ENCODE data around the gene GFM2. TPM values are rescaled to one million over a fixed set of nuclear protein-coding genes. Genes with fewer than 3 reads are reported as not detected.
"Not testable (repeated sequence)": the region's sequence is repeated elsewhere in the genome, so short reads cannot be mapped to it uniquely, and the experiment has no call there.

Gene GFM2
- total and polyA plus RNA-seq, 8 donors = 6.9 to 15.8 (median 10.4) TPM

GRCh38 chr5:74686962-74687751 is 79.8 kb downstream of the GFM2 start:
- intact Hi-C loops (cut with DNase I) = no loop called here
- Histone ChIP-seq H3K27ac (no peak overlapping the region), H3K9me3 (no peaks in the 10 kb centered on the region), H3K27me3 (no peaks in the 10 kb centered on the region), H3K4me1 (peaks cover 0 to 12% (median 0%) of the 10 kb centered on the region in 3 donors), H3K4me3 (peak overlapping the region in 1 of 4 donors; percentile 87), H3K36me3 (peaks cover 0 to 10% (median 0%) of the 10 kb centered on the region in 3 donors)
- ATAC-seq = no peak
- 70 to 78% methylated on average over 5 of the region's 5 CpGs for WGBS, 2 donors
- no peak for FAIRE-seq
- no peak for TF ChIP-seq CTCF (IDR thresholded peaks at IDR 0.05)
- DNase-seq = no peak

- H3K27ac ChIP-seq = peak overlapping the region in 2 of 4 donors; percentile 87 to 88
- no peaks in the 10 kb centered on the region for H3K27me3 ChIP-seq
- 39 to 48% methylated on average over 10 of the region's 10 CpGs for WGBS, 2 donors
- no peaks in the 10 kb centered on the region for H3K9me3 ChIP-seq
- no peak for DNase-seq
- TF ChIP-seq CTCF (IDR thresholded peaks at IDR 0.05) = no peak
- intact Hi-C loops (cut with DNase I) = no loop called here
- peaks cover 0 to 12% (median 0%) of the 10 kb centered on the region in 3 donors for H3K4me1 ChIP-seq
- peak in 3 of 4 donors; percentile 5 to 51 (median 40) for ATAC-seq
- peaks cover 0 to 10% (median 0%) of the 10 kb centered on the region in 3 donors for H3K36me3 ChIP-seq
- H3K4me3 ChIP-seq = peak overlapping the region; percentile 75 to 87 (median 82)
- no peak for FAIRE-seq
Observed at GRCh38 chr5:74685979-74686631, 80.8 kb downstream of the GFM2 start.

GRCh38 chr5:74684900-74685851 is 81.7 kb downstream of the GFM2 start, which contains the start of gene HEXB:
Gene HEXB, plus strand, starts transcription at chr5:74685233. Its CDS starts 28 bp downstream, at chr5:74685261.
- 0 to 3% methylated on average over 50 to 78 of the region's 78 CpGs for WGBS, 2 donors
- Histone ChIP-seq H3K4me1 (peaks cover 0 to 12% (median 0%) of the 10 kb centered on the region in 3 donors), H3K27me3 (no peaks in the 10 kb centered on the region), H3K36me3 (peaks cover 0 to 8% (median 0%) of the 10 kb centered on the region in 3 donors), H3K4me3 (peak within 1 kb of the TSS; percentile 75 to 87 (median 82)), H3K9me3 (no peaks in the 10 kb centered on the region), H3K27ac (peak within 1 kb of the TSS; percentile 69 to 88 (median 85))
- peak; percentile 96 to 98 (median 98) for ATAC-seq
- DNase-seq = peak; percentile 88 to 97 (median 92)
- intact Hi-C loops (cut with DNase I) = no loop called here
- no peak for TF ChIP-seq CTCF (IDR thresholded peaks at IDR 0.05)
- FAIRE-seq = no peak

GRCh38 chr5:74679966-74680365 is 87.0 kb downstream of the GFM2 start:
- Histone ChIP-seq H3K27me3 (no peaks in the 10 kb centered on the region), H3K9me3 (no peaks in the 10 kb centered on the region), H3K4me3 (no peak overlapping the region), H3K4me1 (no peaks in the 10 kb centered on the region), H3K36me3 (no peaks in the 10 kb centered on the region), H3K27ac (no peak overlapping the region)
- TF ChIP-seq CTCF (IDR thresholded peaks at IDR 0.05) = no peak
- ATAC-seq = no peak
- intact Hi-C loops (cut with DNase I) = loop anchor here in 1 of 3 donors (10.0 kb wide), 1 partner anchor 235 kb away; no protein-coding TSS in a partner anchor
- 78 to 81% methylated on average over 4 of the region's 4 CpGs for WGBS, 2 donors
- DNase-seq = no peak
- FAIRE-seq = no peak

GRCh38 chr5:74679300-74679699 is 87.6 kb downstream of the GFM2 start:
- H3K27ac ChIP-seq, FAIRE-seq, H3K4me1 ChIP-seq, DNase-seq, H3K9me3 ChIP-seq, H3K27me3 ChIP-seq, H3K36me3 ChIP-seq, H3K4me3 ChIP-seq, ATAC-seq: not testable (repeated sequence)
- WGBS, 2 donors = 86 to 97% methylated on average over 3 of the region's 3 CpGs
- intact Hi-C loops (cut with DNase I) = loop anchor here in 1 of 3 donors (10.0 kb wide), 1 partner anchor 236 kb away; no protein-coding TSS in a partner anchor

- H3K9me3 ChIP-seq, H3K4me3 ChIP-seq, FAIRE-seq, H3K27me3 ChIP-seq, H3K4me1 ChIP-seq, DNase-seq, H3K27ac ChIP-seq, ATAC-seq, H3K36me3 ChIP-seq: not testable (repeated sequence)
- intact Hi-C loops (cut with DNase I) = loop anchor here in 1 of 3 donors (10.0 kb wide), 1 partner anchor 237 kb away; no protein-coding TSS in a partner anchor
- 92 to 97% methylated on average over 3 of the region's 3 CpGs for WGBS, 2 donors
Observed at GRCh38 chr5:74678123-74678522, 88.8 kb downstream of the GFM2 start.

- FAIRE-seq, DNase-seq, H3K36me3 ChIP-seq, H3K4me1 ChIP-seq, H3K4me3 ChIP-seq, H3K27me3 ChIP-seq, H3K27ac ChIP-seq, ATAC-seq, H3K9me3 ChIP-seq: not testable (repeated sequence)
- 88 to 92% methylated on average over 6 of the region's 6 CpGs for WGBS, 2 donors
- intact Hi-C loops (cut with DNase I) = loop anchor here in 1 of 3 donors (10.0 kb wide), 1 partner anchor 238 kb away; no protein-coding TSS in a partner anchor
Observed at GRCh38 chr5:74676466-74676865, 90.5 kb downstream of the GFM2 start.
